Keratinocyte (primary cell): ENCODE results near the gene FBN1. TPM values are rescaled to one million over a fixed set of nuclear protein-coding genes. Genes with fewer than 3 reads are reported as not detected.

Experiments used
- DNase-seq: peaks from one replicate; pipeline ENCODE4 v3.0.0-alpha.2; 2011; ENCODE audit warnings: low read depth, missing footprints, low spot score
- FAIRE-seq: peaks from 2 replicates; lab custom pipeline; 2011; peaks lifted over from hg19 to GRCh38; lab: Jason Lieb, UNC
- H2AFZ ChIP-seq: 2 replicates; pipeline ENCODE4 v1.6.0; 2012; ENCODE audit warnings: low read length, control low read depth, inconsistent platforms; ENCODE audit not compliant: control insufficient read depth
- H3K27ac ChIP-seq: 2 replicates; pipeline ENCODE4 v1.5.1; 2011; ENCODE audit warnings: low read length; ENCODE audit not compliant: control insufficient read depth, insufficient read depth
- H3K27me3 ChIP-seq: 3 replicates; pipeline ENCODE4 v1.6.0; 2011; ENCODE audit warnings: low read length; ENCODE audit not compliant: control insufficient read depth, insufficient read depth; ENCODE audit errors: extremely low read depth
- H3K36me3 ChIP-seq, 2 experiments: 2 replicates in 1 of 2; 3 replicates in 1 of 2; pipeline ENCODE4 v1.5.1; 2011; ENCODE audit warnings: low read length in 2 of 2, mild to moderate bottlenecking in 1 of 2; ENCODE audit not compliant: control insufficient read depth in 2 of 2, insufficient read depth in 2 of 2; ENCODE audit errors: extremely low read depth in 1 of 2
- H3K4me1 ChIP-seq: 3 replicates; pipeline ENCODE4 v1.5.1; 2011; ENCODE audit warnings: low read length; ENCODE audit not compliant: control insufficient read depth, insufficient read depth; ENCODE audit errors: extremely low read depth
- H3K4me2 ChIP-seq: 3 replicates; pipeline ENCODE4 v1.6.0; 2011; ENCODE audit warnings: low read depth, low read length; ENCODE audit not compliant: control insufficient read depth, insufficient read depth; ENCODE audit errors: extremely low read depth
- H3K4me3 ChIP-seq, 3 experiments: fragments of 200-600 bp in 1 of 3; sonication (generic) in 1 of 3; 2 replicates in 2 of 3; 3 replicates in 1 of 3; pipeline ENCODE4 v1.5.1; 2011 to 2016; ENCODE audit warnings: low read length in 3 of 3, mild to moderate bottlenecking in 3 of 3, control low read depth in 2 of 3, inconsistent platforms in 1 of 3, low read depth in 1 of 3, mixed read lengths in 1 of 3, mixed run types in 1 of 3, moderate library complexity in 1 of 3; ENCODE audit not compliant: control insufficient read depth in 2 of 3, insufficient read depth in 2 of 3; ENCODE audit errors: extremely low read depth in 1 of 3
- H3K79me2 ChIP-seq: 2 replicates; pipeline ENCODE4 v1.6.0; 2012; ENCODE audit warnings: low read length; ENCODE audit not compliant: control insufficient read depth, insufficient read depth
- H3K9ac ChIP-seq: 3 replicates; pipeline ENCODE4 v1.6.0; 2011; ENCODE audit warnings: low read length; ENCODE audit not compliant: control insufficient read depth, insufficient read depth; ENCODE audit errors: extremely low read depth
- H3K9me1 ChIP-seq: 3 replicates; pipeline ENCODE4 v1.6.0; 2011; ENCODE audit warnings: low read length; ENCODE audit not compliant: control insufficient read depth, insufficient read depth; ENCODE audit errors: extremely low read depth
- H3K9me3 ChIP-seq: 2 replicates; pipeline ENCODE4 v1.5.1; 2012; ENCODE audit warnings: low read depth, low read length; ENCODE audit not compliant: control insufficient read depth
- H4K20me1 ChIP-seq: 3 replicates; pipeline ENCODE4 v1.6.0; 2011; ENCODE audit warnings: low read length; ENCODE audit not compliant: control insufficient read depth, insufficient read depth; ENCODE audit errors: extremely low read depth
- EZH2 ChIP-seq: IDR thresholded peaks from one replicate; pipeline ENCODE4 v1.6.1; 2012; ENCODE audit warnings: inconsistent platforms, mild to moderate bottlenecking, low read length, moderate library complexity
- dilution Hi-C: fragments of 300-500 bp; cut with MboI; formaldehyde crosslinking; loops from one replicate; pipeline ENCODE4 v1.7.0; 2020; ENCODE audit warnings: low sequenced_read_pairs; ENCODE audit not compliant: extremely low pct_ligation_motif_present
- polyA plus RNA-seq, 5 experiments: library from polyadenylated mRNA; depleted of rRNA in 3 of 5; stranded (reverse) in 3 of 5; stranded (forward) in 1 of 5; unstranded in 1 of 5; fragments of >200 nt; gene quantifications; 1 replicate in 1 of 5; 2 replicates in 3 of 5; 3 replicates in 1 of 5; pipeline versions ENCODE4 v1.2.1 to v1.2.3, GENCODE V29; 2011 to 2012; ENCODE audit warnings: missing spikeins in 2 of 5, low read depth in 1 of 5, low replicate concordance in 1 of 5
- TF ChIP-seq, protein P1 (sequence below), 3 experiments: IDR thresholded peaks in 1 of 3; conservative IDR thresholded peaks in 1 of 3; optimal IDR thresholded peaks in 1 of 3; 2 replicates in 2 of 3; 3 replicates in 1 of 3; pipeline versions ENCODE3 to v1.5.1; 2011; ENCODE audit warnings: low read length in 3 of 3, mild to moderate bottlenecking in 3 of 3, moderate library complexity in 2 of 3, control low read depth in 1 of 3, inconsistent platforms in 1 of 3; ENCODE audit not compliant: insufficient read depth in 2 of 3; ENCODE audit errors: extremely low read depth in 1 of 3

FBN1 gene
- polyA plus RNA-seq, 1 donor (not counting 4 experiments of a cell fraction or from before 2014, with no cell fraction given), result 3.5 TPM

- no peaks in the 10 kb centered on the region for H3K36me3 ChIP-seq
- H2AFZ ChIP-seq, result no peak overlapping the region
- no peak overlapping the region for H3K9ac ChIP-seq
- H3K4me2 ChIP-seq, result no peak overlapping the region
- H3K4me1 ChIP-seq, result no peaks in the 10 kb centered on the region
- no peak for DNase-seq
- H3K27ac ChIP-seq, result no peak overlapping the region
- H3K79me2 ChIP-seq, result no peaks in the 10 kb centered on the region
- no peaks in the 10 kb centered on the region for H3K9me1 ChIP-seq
- no peaks in the 10 kb centered on the region for H3K27me3 ChIP-seq
- H3K4me3 ChIP-seq, result no peak overlapping the region
- dilution Hi-C loops, result no loop called here
- TF ChIP-seq, protein P1, sequence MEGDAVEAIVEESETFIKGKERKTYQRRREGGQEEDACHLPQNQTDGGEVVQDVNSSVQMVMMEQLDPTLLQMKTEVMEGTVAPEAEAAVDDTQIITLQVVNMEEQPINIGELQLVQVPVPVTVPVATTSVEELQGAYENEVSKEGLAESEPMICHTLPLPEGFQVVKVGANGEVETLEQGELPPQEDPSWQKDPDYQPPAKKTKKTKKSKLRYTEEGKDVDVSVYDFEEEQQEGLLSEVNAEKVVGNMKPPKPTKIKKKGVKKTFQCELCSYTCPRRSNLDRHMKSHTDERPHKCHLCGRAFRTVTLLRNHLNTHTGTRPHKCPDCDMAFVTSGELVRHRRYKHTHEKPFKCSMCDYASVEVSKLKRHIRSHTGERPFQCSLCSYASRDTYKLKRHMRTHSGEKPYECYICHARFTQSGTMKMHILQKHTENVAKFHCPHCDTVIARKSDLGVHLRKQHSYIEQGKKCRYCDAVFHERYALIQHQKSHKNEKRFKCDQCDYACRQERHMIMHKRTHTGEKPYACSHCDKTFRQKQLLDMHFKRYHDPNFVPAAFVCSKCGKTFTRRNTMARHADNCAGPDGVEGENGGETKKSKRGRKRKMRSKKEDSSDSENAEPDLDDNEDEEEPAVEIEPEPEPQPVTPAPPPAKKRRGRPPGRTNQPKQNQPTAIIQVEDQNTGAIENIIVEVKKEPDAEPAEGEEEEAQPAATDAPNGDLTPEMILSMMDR (optimal IDR thresholded peaks at IDR 0.05 in 1 of 3, IDR thresholded peaks at IDR 0.05 in 1 of 3, conservative IDR thresholded peaks at IDR 0.05 in 1 of 3; ENCODE audit: extremely low read depth in 1 of 3, insufficient read depth in 2 of 3, low read length in 3 of 3), result no peak
- no peak for TF ChIP-seq EZH2
- H4K20me1 ChIP-seq, result no peaks in the 10 kb centered on the region
- peak; percentile 5 for FAIRE-seq
- no peaks in the 10 kb centered on the region for H3K9me3 ChIP-seq
Measured at GRCh38 chr15:48366584-48367312, 278.8 kb downstream of the FBN1 start.

DNA sequence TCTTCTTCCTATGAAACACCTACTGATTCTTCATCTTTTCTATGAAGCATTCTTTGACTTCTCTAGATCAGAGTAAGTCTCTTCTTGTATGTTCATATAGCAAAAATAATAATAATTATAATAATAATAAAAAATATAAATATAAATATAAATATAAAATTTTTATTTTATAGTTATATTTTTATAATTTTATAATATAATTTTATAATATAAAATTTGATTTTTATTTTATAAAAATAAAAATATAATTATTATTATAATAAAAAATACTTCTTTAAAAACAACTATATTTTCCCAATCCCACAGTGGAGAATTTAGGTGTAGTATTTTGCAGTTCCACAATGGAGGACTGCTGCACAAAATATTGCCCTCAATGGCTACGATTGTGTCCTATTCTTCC, 279.9 kb downstream of the FBN1 start:
- H3K79me2 ChIP-seq, result no peaks in the 10 kb centered on the region
- no peaks in the 10 kb centered on the region for H3K36me3 ChIP-seq
- no peak for FAIRE-seq
- DNase-seq, result no peak
- no peak overlapping the region for H3K9ac ChIP-seq
- H3K27me3 ChIP-seq, result no peaks in the 10 kb centered on the region
- H3K4me3 ChIP-seq, result no peak overlapping the region
- dilution Hi-C loops, result no loop called here
- H3K4me2 ChIP-seq, result no peak overlapping the region
- H3K9me1 ChIP-seq, result no peaks in the 10 kb centered on the region
- H3K9me3 ChIP-seq, result no peaks in the 10 kb centered on the region
- TF ChIP-seq, protein P1 (optimal IDR thresholded peaks at IDR 0.05 in 1 of 3, IDR thresholded peaks at IDR 0.05 in 1 of 3, conservative IDR thresholded peaks at IDR 0.05 in 1 of 3; ENCODE audit: extremely low read depth in 1 of 3, insufficient read depth in 2 of 3, low read length in 3 of 3), result no peak
- no peak for TF ChIP-seq EZH2
- H2AFZ ChIP-seq, result no peak overlapping the region
- no peaks in the 10 kb centered on the region for H3K4me1 ChIP-seq
- no peaks in the 10 kb centered on the region for H4K20me1 ChIP-seq
- no peak overlapping the region for H3K27ac ChIP-seq
